ENCODE data around the gene LGALS8. TPM values are rescaled to one million over a fixed set of nuclear protein-coding genes. Genes with fewer than 3 reads are reported as not detected.

LGALS8 gene
- total and polyA plus RNA-seq, 4 donors = 29.9 to 160 (median 53.1) TPM

DNA sequence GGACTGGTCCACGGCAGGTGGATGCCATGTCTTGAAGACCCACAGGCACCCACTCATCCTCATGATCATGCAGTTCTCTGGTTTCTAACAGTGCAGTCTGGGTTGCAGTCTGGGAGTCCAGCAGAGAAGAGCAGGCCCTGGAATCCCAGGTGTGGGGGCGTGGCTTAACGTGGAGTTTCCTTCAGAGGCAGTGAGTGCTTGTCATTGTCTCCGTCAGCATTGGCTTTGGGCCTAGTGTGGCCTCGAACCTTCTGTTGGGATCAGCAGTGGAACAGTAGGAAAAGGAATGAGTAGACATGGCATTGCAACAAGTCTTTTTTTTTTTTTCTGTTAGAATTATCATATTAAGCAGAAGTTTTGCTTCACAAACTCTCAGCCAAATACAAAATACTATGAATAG, 12.8 kb downstream of the LGALS8 start:
- DNase-seq (no peak), ATAC-seq (ENCODE audit: insufficient read depth, low FRiP score) (no peak)
- H3K27ac ChIP-seq (ENCODE audit: low read depth in 1 of 2, low read length in 1 of 2) = no peak overlapping the region
- H3K9me3 ChIP-seq (ENCODE audit: control insufficient read depth in 4 of 4, insufficient read depth in 3 of 4, low read length in 3 of 4) = no peaks in the 10 kb centered on the region
- H3K4me3 ChIP-seq = no peak overlapping the region
- no peak overlapping the region for H3K9ac ChIP-seq (ENCODE audit: insufficient read depth in 1 of 2, low read length in 2 of 2)
- TF ChIP-seq, protein P1, sequence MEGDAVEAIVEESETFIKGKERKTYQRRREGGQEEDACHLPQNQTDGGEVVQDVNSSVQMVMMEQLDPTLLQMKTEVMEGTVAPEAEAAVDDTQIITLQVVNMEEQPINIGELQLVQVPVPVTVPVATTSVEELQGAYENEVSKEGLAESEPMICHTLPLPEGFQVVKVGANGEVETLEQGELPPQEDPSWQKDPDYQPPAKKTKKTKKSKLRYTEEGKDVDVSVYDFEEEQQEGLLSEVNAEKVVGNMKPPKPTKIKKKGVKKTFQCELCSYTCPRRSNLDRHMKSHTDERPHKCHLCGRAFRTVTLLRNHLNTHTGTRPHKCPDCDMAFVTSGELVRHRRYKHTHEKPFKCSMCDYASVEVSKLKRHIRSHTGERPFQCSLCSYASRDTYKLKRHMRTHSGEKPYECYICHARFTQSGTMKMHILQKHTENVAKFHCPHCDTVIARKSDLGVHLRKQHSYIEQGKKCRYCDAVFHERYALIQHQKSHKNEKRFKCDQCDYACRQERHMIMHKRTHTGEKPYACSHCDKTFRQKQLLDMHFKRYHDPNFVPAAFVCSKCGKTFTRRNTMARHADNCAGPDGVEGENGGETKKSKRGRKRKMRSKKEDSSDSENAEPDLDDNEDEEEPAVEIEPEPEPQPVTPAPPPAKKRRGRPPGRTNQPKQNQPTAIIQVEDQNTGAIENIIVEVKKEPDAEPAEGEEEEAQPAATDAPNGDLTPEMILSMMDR (IDR thresholded peaks at IDR 0.05; ENCODE audit: control extremely low read depth, extremely low read depth) = no peak
- 74 to 83% methylated on average over 5 of the region's 5 CpGs for WGBS, 2 donors
- peaks cover 0 to 6% (median 0%) of the 10 kb centered on the region in 5 donors for H3K4me1 ChIP-seq (ENCODE audit: control insufficient read depth in 5 of 5, insufficient read depth in 5 of 5, low read length in 5 of 5)
- no peaks in the 10 kb centered on the region for H3K27me3 ChIP-seq (ENCODE audit: control insufficient read depth in 3 of 3, insufficient read depth in 3 of 3, low read length in 2 of 3)
- peaks cover 4 to 29% (median 17%) of the 10 kb centered on the region in 4 donors for H3K36me3 ChIP-seq (ENCODE audit: control insufficient read depth in 4 of 4, insufficient read depth in 4 of 4, low read length in 4 of 4)

- Histone ChIP-seq H3K36me3 (ENCODE audit: control insufficient read depth in 4 of 4, insufficient read depth in 4 of 4, low read length in 4 of 4) (peaks cover 16 to 68% (median 39%) of the 10 kb centered on the region in 4 donors), H3K4me3 (no peak overlapping the region), H3K9ac (ENCODE audit: insufficient read depth in 1 of 2, low read length in 2 of 2) (no peak overlapping the region), H3K27me3 (ENCODE audit: control insufficient read depth in 3 of 3, insufficient read depth in 3 of 3, low read length in 2 of 3) (no peaks in the 10 kb centered on the region), H3K9me3 (ENCODE audit: control insufficient read depth in 4 of 4, insufficient read depth in 3 of 4, low read length in 3 of 4) (no peaks in the 10 kb centered on the region), H3K4me1 (ENCODE audit: control insufficient read depth in 5 of 5, insufficient read depth in 5 of 5, low read length in 5 of 5) (peaks cover 0 to 3% (median 0%) of the 10 kb centered on the region in 5 donors), H3K27ac (ENCODE audit: low read depth in 1 of 2, low read length in 1 of 2) (no peak overlapping the region)
- 87 to 89% methylated on average over 4 of the region's 4 CpGs for WGBS, 2 donors
- ATAC-seq (ENCODE audit: insufficient read depth, low FRiP score) = no peak
- TF ChIP-seq, protein P1 (IDR thresholded peaks at IDR 0.05; ENCODE audit: control extremely low read depth, extremely low read depth) = no peak
- no peak for DNase-seq
Observed at GRCh38 chr1:236540813-236541465, 17.2 kb downstream of the LGALS8 start.

DNA sequence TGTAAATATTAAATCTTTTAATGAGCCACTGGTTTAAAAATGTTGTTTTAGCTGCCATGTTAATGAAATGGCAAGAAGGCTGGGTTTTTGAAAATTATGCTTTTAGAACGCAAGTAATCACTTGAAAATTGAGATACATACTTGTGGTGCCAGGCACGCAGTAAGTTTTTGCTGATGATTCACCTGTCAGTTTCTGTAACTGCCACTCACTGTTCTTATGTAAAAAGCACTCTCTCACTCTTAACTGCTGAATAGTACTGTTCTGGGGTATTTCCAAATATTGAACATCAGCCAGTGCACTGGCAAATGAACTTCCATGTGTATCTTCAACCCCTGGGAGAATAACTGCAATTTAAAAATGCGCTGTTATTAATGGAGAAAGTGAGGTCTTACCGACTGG, 17.9 kb downstream of the LGALS8 start:
- Histone ChIP-seq H3K9ac (ENCODE audit: insufficient read depth in 1 of 2, low read length in 2 of 2) (no peak overlapping the region), H3K27ac (ENCODE audit: low read depth in 1 of 2, low read length in 1 of 2) (no peak overlapping the region), H3K9me3 (ENCODE audit: control insufficient read depth in 4 of 4, insufficient read depth in 3 of 4, low read length in 3 of 4) (no peaks in the 10 kb centered on the region), H3K36me3 (ENCODE audit: control insufficient read depth in 4 of 4, insufficient read depth in 4 of 4, low read length in 4 of 4) (peaks cover 21 to 73% (median 37%) of the 10 kb centered on the region in 4 donors), H3K4me1 (ENCODE audit: control insufficient read depth in 5 of 5, insufficient read depth in 5 of 5, low read length in 5 of 5) (no peaks in the 10 kb centered on the region), H3K27me3 (ENCODE audit: control insufficient read depth in 3 of 3, insufficient read depth in 3 of 3, low read length in 2 of 3) (no peaks in the 10 kb centered on the region), H3K4me3 (no peak overlapping the region)
- ATAC-seq (ENCODE audit: insufficient read depth, low FRiP score) (no peak), DNase-seq (no peak)
- 94 to 97% methylated on average over 4 of the region's 4 CpGs for WGBS, 2 donors
- TF ChIP-seq, protein P1 (IDR thresholded peaks at IDR 0.05; ENCODE audit: control extremely low read depth, extremely low read depth) = no peak

All from lung (tissue), 12 donors.